ENCODE measurements around the gene ZDHHC16. TPM values are rescaled to one million over a fixed set of nuclear protein-coding genes. Genes with fewer than 3 reads are reported as not detected.

ZDHHC16 gene
- total RNA-seq, 4 donors from 2014 or later, result 36.1 to 52.5 (median 36.5) TPM

DNA sequence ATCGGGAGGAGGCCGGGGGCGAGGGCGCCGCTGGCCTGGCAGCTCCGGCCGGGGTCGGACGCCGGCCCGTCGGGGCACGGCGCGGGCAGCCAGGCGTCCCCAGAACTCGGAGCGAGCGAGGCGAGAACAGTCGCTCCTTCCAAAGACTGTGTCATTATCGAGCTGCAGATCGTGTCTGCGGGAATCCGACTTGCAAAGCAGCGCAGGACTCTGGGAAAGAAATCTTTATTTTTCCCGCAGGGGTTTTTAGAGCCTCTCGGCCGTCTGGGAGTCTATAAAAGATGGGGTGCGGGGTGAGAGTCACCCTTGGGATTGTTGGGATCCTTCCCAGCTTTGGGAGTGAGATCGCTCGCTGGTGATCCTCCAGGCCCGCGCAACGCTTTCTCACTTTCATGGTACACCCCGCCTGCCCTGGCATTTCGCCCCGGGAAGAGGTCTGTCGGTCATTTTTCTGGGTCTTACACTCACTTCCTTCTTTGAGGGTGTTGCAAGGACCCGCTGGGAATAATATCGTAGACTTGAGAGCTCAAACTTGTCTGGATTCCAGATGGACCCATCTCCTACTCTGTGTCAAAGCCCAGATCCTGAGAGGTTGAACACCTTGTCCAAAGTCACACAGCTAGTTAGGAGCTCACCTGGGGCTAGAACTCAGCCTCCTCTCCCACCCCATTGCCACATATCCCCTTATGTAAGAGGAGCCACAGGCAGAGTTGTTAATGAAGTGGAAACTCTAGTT is 53.8 kb downstream of the ZDHHC16 start:
- no peak for TF ChIP-seq POLR2A (IDR thresholded peaks at IDR 0.05)
- TF ChIP-seq, protein P1, sequence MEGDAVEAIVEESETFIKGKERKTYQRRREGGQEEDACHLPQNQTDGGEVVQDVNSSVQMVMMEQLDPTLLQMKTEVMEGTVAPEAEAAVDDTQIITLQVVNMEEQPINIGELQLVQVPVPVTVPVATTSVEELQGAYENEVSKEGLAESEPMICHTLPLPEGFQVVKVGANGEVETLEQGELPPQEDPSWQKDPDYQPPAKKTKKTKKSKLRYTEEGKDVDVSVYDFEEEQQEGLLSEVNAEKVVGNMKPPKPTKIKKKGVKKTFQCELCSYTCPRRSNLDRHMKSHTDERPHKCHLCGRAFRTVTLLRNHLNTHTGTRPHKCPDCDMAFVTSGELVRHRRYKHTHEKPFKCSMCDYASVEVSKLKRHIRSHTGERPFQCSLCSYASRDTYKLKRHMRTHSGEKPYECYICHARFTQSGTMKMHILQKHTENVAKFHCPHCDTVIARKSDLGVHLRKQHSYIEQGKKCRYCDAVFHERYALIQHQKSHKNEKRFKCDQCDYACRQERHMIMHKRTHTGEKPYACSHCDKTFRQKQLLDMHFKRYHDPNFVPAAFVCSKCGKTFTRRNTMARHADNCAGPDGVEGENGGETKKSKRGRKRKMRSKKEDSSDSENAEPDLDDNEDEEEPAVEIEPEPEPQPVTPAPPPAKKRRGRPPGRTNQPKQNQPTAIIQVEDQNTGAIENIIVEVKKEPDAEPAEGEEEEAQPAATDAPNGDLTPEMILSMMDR (IDR thresholded peaks at IDR 0.05), result no peak
- 0% methylated on average over 12 to 37 of the region's 41 CpGs for WGBS, 2 donors
- H3K4me3 ChIP-seq (replicated peaks in 1 of 3), result peak overlapping the region; percentile 45 to 98 (median 87)
- peak overlapping the region; percentile 76 to 95 (median 91) for H3K27ac ChIP-seq
- H3K27me3 ChIP-seq, result no peaks in the 10 kb centered on the region
- H3K36me3 ChIP-seq, result no peaks in the 10 kb centered on the region
- H3K4me1 ChIP-seq, result peaks cover 17 to 49% of the 10 kb centered on the region in 2 donors
- H3K9me3 ChIP-seq, result no peaks in the 10 kb centered on the region
- intact Hi-C loops (cut with DNase I), result no loop called here
- peak; percentile 72 to 75 for DNase-seq

DNA sequence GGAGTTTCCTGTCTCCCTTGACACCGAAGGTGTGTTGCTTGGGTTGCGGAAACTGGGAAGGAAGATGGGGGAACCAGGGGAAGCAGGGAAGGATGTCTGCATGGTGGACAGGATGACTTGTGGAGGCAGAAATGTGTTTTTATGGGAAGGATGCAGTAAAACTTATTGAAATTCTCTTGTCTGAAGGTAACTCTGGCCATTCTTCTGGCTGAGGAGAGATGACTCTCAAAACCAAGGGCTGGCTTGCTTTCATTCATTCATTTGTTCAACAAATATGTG is 54.3 kb downstream of the ZDHHC16 start:
- no peaks in the 10 kb centered on the region for H3K9me3 ChIP-seq
- peak overlapping the region in 1 of 3 donors; percentile 45 for H3K4me3 ChIP-seq (replicated peaks in 1 of 3)
- TF ChIP-seq, protein P1 (IDR thresholded peaks at IDR 0.05), result no peak
- no peak for TF ChIP-seq POLR2A (IDR thresholded peaks at IDR 0.05)
- H3K4me1 ChIP-seq, result peaks cover 14 to 43% of the 10 kb centered on the region in 2 donors
- no peak for DNase-seq
- 78 to 81% methylated on average over 2 of the region's 2 CpGs for WGBS, 2 donors
- peak overlapping the region in 2 of 3 donors; percentile 11 to 95 for H3K27ac ChIP-seq
- H3K36me3 ChIP-seq, result no peaks in the 10 kb centered on the region
- H3K27me3 ChIP-seq, result no peaks in the 10 kb centered on the region
- intact Hi-C loops (cut with DNase I), result no loop called here

DNA sequence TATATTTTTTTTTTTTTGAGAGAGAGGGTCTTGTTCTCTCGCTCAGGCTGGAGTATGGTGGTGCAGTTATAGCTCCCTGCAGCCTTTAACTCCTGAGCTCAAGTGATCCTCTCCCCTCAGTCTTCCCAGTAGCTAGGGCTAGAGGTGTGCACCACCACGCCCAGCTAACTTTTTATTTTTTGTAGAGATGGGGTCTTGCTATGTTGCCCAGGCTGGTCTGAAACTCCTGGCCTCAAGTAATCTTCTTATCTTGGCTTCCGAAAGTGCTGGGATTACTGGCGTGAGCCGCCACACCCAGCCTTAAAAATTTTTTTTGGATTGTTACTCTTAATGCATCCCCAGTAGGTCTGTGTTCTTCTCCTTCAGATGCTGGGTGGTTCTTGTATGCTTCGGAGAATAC is 56.9 kb downstream of the ZDHHC16 start:
- Histone ChIP-seq H3K27ac (peak overlapping the region in 1 of 3 donors; percentile 12), H3K36me3 (no peaks in the 10 kb centered on the region), H3K4me3 (replicated peaks in 1 of 3) (no peak overlapping the region), H3K9me3 (no peaks in the 10 kb centered on the region), H3K4me1 (peaks cover 6 to 35% of the 10 kb centered on the region in 2 donors), H3K27me3 (no peaks in the 10 kb centered on the region)
- DNase-seq, result no peak
- WGBS, 2 donors, result 95 to 99% methylated on average over 6 of the region's 6 CpGs
- intact Hi-C loops (cut with DNase I), result no loop called here
- no peak for TF ChIP-seq POLR2A (IDR thresholded peaks at IDR 0.05)
- TF ChIP-seq, protein P1 (IDR thresholded peaks at IDR 0.05), result no peak

DNA sequence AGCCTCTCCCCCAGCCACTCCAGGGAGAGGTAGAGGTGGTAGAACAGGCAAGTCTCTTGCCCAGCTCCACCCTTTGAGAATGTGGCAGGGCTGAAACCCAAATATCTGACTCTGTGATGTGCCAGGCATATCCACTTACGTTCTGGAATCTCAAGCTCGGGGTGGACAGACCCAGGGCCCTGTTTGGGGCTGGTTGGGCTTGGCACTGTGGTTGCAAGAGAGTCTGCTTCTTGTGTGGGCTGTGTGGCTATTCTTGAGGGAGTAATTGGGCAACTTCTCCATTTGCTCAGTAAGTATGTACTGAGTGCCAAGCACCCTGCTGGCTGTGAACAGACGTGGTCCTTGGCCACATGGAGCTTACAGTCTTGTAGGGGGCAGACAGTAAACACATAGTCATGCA is 57.4 kb downstream of the ZDHHC16 start:
- H3K27ac ChIP-seq, result peak overlapping the region in 1 of 3 donors; percentile 12
- H3K4me1 ChIP-seq, result peaks cover 6 to 40% of the 10 kb centered on the region in 2 donors
- no peaks in the 10 kb centered on the region for H3K27me3 ChIP-seq
- TF ChIP-seq POLR2A (IDR thresholded peaks at IDR 0.05), result no peak
- TF ChIP-seq, protein P1 (IDR thresholded peaks at IDR 0.05), result no peak
- H3K4me3 ChIP-seq (replicated peaks in 1 of 3), result no peak overlapping the region
- 81 to 88% methylated on average over 1 to 3 of the region's 3 CpGs for WGBS, 2 donors
- no peaks in the 10 kb centered on the region for H3K36me3 ChIP-seq
- peak; percentile 29 to 36 for DNase-seq
- H3K9me3 ChIP-seq, result no peaks in the 10 kb centered on the region
- intact Hi-C loops (cut with DNase I), result no loop called here

DNA sequence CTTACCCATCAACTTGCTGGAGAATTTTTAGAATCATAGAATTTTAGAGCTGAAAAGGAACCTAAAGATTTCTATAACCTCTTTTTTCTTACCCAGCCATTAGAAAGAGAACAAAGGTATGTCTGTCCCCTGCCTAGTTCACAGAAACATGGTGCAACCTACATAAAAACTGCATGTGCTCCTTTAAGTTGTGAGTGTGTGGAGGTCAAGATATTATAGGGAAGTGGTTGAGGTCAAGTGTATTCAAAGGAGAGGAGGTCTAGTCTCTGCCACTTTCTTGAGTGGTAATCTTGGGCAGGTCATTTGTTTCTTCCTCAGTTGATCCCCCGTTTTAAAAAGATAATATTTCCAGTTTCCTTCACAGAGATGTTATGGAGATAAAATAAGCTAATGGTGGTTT is 59.2 kb downstream of the ZDHHC16 start:
- no peaks in the 10 kb centered on the region for H3K9me3 ChIP-seq
- no peaks in the 10 kb centered on the region for H3K27me3 ChIP-seq
- H3K36me3 ChIP-seq, result no peaks in the 10 kb centered on the region
- WGBS, 2 donors, result 86 to 89% methylated on average over 1 of the region's 1 CpG
- TF ChIP-seq, protein P1 (IDR thresholded peaks at IDR 0.05), result no peak
- TF ChIP-seq POLR2A (IDR thresholded peaks at IDR 0.05), result no peak
- H3K4me1 ChIP-seq, result peaks cover 1 to 40% of the 10 kb centered on the region in 2 donors
- H3K27ac ChIP-seq, result no peak overlapping the region
- no peak for DNase-seq
- no peak overlapping the region for H3K4me3 ChIP-seq (replicated peaks in 1 of 3)
- intact Hi-C loops (cut with DNase I), result no loop called here
